ENCODE results near the gene ADORA1. TPM values are rescaled to one million over a fixed set of nuclear protein-coding genes. Genes with fewer than 3 reads are reported as not detected.

The ADORA1 gene
- polyA plus RNA-seq, 1 of the 3 experiments (the other 2 are of a cell fraction): 4.8 TPM

GRCh38 chr1:203178821-203179666 is 51.5 kb downstream of the ADORA1 start:
- ChIA-PET POLR2A (interaction anchor here (0.5 kb wide), 1 partner anchor 95 kb away, joined by 3 read pairs; no protein-coding TSS in a partner anchor), CTCF (interaction anchor here (1.1 to 2.9 kb wide), 5 partner anchors 31 to 140 kb away, joined by 3 to 14 read pairs (median 6); no protein-coding TSS in a partner anchor)
- TF ChIP-seq, protein P1, sequence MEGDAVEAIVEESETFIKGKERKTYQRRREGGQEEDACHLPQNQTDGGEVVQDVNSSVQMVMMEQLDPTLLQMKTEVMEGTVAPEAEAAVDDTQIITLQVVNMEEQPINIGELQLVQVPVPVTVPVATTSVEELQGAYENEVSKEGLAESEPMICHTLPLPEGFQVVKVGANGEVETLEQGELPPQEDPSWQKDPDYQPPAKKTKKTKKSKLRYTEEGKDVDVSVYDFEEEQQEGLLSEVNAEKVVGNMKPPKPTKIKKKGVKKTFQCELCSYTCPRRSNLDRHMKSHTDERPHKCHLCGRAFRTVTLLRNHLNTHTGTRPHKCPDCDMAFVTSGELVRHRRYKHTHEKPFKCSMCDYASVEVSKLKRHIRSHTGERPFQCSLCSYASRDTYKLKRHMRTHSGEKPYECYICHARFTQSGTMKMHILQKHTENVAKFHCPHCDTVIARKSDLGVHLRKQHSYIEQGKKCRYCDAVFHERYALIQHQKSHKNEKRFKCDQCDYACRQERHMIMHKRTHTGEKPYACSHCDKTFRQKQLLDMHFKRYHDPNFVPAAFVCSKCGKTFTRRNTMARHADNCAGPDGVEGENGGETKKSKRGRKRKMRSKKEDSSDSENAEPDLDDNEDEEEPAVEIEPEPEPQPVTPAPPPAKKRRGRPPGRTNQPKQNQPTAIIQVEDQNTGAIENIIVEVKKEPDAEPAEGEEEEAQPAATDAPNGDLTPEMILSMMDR (IDR thresholded peaks at IDR 0.05): no peak
- TF ChIP-seq SMC3 (IDR thresholded peaks at IDR 0.05; ENCODE audit: low read depth, low read length): no peak

DNA sequence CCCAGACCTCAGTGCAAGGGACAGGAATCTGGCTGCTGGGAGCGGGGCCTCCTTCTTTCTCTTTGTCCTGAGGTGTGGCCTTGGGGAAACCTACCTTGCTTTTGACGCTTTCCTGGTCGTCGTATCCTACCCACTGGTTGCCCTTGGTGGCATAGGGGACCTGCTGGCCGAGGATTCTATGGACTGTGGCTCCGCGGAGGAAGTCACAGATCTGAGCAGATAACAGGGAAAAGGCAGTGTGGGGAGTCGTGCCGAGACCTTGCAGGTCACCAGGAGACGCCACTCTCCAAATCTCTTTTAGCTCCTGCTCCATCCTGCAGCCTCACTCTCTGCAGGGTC is 52.1 kb downstream of the ADORA1 start:
- Histone ChIP-seq H2AFZ (ENCODE audit: low read depth) (no peak overlapping the region), H3K36me3 (replicated peaks in 1 of 2; ENCODE audit: control insufficient read depth in 1 of 2, insufficient read depth in 2 of 2, low read length in 1 of 2) (no peaks in the 10 kb centered on the region), H3K9me3 (no peaks in the 10 kb centered on the region), H3K4me1 (ENCODE audit: control insufficient read depth in 1 of 2, insufficient read depth in 2 of 2, low read depth in 1 of 2, low read length in 1 of 2) (peaks cover 17 to 37% of the 10 kb centered on the region in 2 experiments; a peak in 2 of 4 replicates), H3K4me2 (no peak overlapping the region), H3K79me2 (ENCODE audit: insufficient read depth) (no peaks in the 10 kb centered on the region), H3K27ac (ENCODE audit: low read depth in 2 of 2, low read length in 1 of 2) (no peak overlapping the region), H3F3A (replicated peaks; ENCODE audit: insufficient read depth) (no peaks in the 10 kb centered on the region), H3K4me3 (ENCODE audit: low read depth in 2 of 2, low read length in 1 of 2) (no peak overlapping the region), H4K20me1 (ENCODE audit: insufficient read depth) (no peaks in the 10 kb centered on the region), H3K27me3 (ENCODE audit: insufficient read depth) (no peaks in the 10 kb centered on the region), H3K9me2 (no peaks in the 10 kb centered on the region), H3K9ac (no peak overlapping the region)
- DNase-seq: no peak
- WGBS (ENCODE audit: low lambda C conversion rate): 94% methylated on average over 10 of the region's 10 CpGs
- CTCF ChIA-PET: interaction anchor here (1.2 to 2.9 kb wide), 3 partner anchors 36 to 62 kb away, joined by 6 to 14 read pairs (median 7); no protein-coding TSS in a partner anchor
- POLR2A ChIA-PET: no interaction called here
- no peak for TF ChIP-seq ELF1 (IDR thresholded peaks at IDR 0.05)
- TF ChIP-seq IRF3 (IDR thresholded peaks at IDR 0.05; ENCODE audit: low read depth, low read length): no peak
- no peak for TF ChIP-seq POLR2AphosphoS5 (IDR thresholded peaks at IDR 0.05; ENCODE audit: low read depth, low read length)
- TF ChIP-seq REST (IDR thresholded peaks at IDR 0.05; ENCODE audit: low read depth, low read length): no peak
- TF ChIP-seq TAF1 (IDR thresholded peaks at IDR 0.05; ENCODE audit: borderline replicate concordance, low read depth, low read length): no peak
- TF ChIP-seq EZH2phosphoT487 (IDR thresholded peaks at IDR 0.05; ENCODE audit: borderline replicate concordance, low read depth): no peak
- TF ChIP-seq, protein P1 (IDR thresholded peaks at IDR 0.05): no peak
- TF ChIP-seq FOSL2 (IDR thresholded peaks at IDR 0.05; ENCODE audit: borderline replicate concordance, low read depth): no peak
- TF ChIP-seq ZBTB33 (IDR thresholded peaks at IDR 0.05; ENCODE audit: borderline replicate concordance, low read depth): no peak
- TF ChIP-seq, protein P2, sequence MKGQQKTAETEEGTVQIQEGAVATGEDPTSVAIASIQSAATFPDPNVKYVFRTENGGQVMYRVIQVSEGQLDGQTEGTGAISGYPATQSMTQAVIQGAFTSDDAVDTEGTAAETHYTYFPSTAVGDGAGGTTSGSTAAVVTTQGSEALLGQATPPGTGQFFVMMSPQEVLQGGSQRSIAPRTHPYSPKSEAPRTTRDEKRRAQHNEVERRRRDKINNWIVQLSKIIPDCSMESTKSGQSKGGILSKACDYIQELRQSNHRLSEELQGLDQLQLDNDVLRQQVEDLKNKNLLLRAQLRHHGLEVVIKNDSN (IDR thresholded peaks at IDR 0.05; ENCODE audit: borderline replicate concordance, low read depth): no peak
- no peak for TF ChIP-seq YY1 (IDR thresholded peaks at IDR 0.05; ENCODE audit: low read depth)

More at GRCh38 chr1:203178821-203179666, 51.5 kb downstream of the ADORA1 start:
- Histone ChIP-seq H3K36me3 (replicated peaks in 1 of 2; ENCODE audit: control insufficient read depth in 1 of 2, insufficient read depth in 2 of 2, low read length in 1 of 2) (no peaks in the 10 kb centered on the region), H3K79me2 (ENCODE audit: insufficient read depth) (no peaks in the 10 kb centered on the region), H3K27me3 (ENCODE audit: insufficient read depth) (no peaks in the 10 kb centered on the region), H2AFZ (ENCODE audit: low read depth) (no peak overlapping the region), H4K20me1 (ENCODE audit: insufficient read depth) (no peaks in the 10 kb centered on the region), H3K27ac (ENCODE audit: low read depth in 2 of 2, low read length in 1 of 2) (no peak overlapping the region), H3K9me2 (no peaks in the 10 kb centered on the region), H3K9me3 (no peaks in the 10 kb centered on the region), H3K4me2 (no peak overlapping the region), H3K4me1 (ENCODE audit: control insufficient read depth in 1 of 2, insufficient read depth in 2 of 2, low read depth in 1 of 2, low read length in 1 of 2) (peaks cover 17 to 38% of the 10 kb centered on the region in 2 experiments; a peak in 2 of 4 replicates), H3K9ac (no peak overlapping the region), H3F3A (replicated peaks; ENCODE audit: insufficient read depth) (no peaks in the 10 kb centered on the region), H3K4me3 (ENCODE audit: low read depth in 2 of 2, low read length in 1 of 2) (no peak overlapping the region)
- no peak for DNase-seq
- 94% methylated on average over 9 of the region's 14 CpGs for WGBS (ENCODE audit: low lambda C conversion rate)

Data from SK-N-SH (cell line).